ENCODE data around the gene PAH. TPM values are rescaled to one million over a fixed set of nuclear protein-coding genes. Genes with fewer than 3 reads are reported as not detected.

The PAH gene
- total and polyA plus RNA-seq, 2 of the 13 experiments (the other 11 are each of a cell fraction or from before 2014, with no cell fraction given), result 192 to 451 TPM

DNA sequence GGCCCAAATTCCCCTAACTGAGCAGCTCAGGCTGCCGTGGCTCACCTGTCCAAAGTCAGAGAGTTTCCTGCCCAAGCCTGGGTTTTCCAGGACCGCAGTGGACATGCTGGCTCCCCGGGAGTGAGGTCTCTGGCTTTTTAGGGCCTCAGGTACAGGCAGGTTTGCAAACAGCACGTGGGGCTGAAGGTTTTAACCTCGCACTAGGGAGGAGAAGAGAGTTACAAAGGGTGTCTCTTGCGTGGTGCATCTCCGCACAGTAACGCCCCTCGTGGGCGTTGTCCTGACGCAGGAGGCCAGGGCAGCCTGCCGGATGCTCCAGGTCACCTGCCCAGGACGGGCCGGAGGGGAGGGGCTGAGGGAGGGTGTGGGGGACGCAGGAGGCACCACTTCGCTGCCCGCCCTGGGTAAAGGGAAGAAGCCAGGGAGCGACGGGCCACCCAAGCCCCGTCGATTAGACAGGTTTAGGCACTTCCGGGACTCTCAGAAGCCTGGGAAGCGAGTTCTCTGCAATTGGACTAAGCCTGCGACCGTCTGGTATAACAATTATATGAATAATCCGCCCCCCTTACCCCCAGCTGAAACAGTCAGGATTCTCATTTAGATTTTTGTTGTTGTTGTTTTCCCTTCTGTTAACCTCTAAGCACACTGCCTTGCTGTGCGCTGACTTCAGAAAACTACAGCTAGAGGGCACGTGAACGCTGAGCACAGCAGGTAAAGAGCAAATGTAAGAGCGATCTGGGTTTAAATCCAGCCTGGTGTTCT is at the start of gene PAH (continued):
- TF ChIP-seq, protein P1, sequence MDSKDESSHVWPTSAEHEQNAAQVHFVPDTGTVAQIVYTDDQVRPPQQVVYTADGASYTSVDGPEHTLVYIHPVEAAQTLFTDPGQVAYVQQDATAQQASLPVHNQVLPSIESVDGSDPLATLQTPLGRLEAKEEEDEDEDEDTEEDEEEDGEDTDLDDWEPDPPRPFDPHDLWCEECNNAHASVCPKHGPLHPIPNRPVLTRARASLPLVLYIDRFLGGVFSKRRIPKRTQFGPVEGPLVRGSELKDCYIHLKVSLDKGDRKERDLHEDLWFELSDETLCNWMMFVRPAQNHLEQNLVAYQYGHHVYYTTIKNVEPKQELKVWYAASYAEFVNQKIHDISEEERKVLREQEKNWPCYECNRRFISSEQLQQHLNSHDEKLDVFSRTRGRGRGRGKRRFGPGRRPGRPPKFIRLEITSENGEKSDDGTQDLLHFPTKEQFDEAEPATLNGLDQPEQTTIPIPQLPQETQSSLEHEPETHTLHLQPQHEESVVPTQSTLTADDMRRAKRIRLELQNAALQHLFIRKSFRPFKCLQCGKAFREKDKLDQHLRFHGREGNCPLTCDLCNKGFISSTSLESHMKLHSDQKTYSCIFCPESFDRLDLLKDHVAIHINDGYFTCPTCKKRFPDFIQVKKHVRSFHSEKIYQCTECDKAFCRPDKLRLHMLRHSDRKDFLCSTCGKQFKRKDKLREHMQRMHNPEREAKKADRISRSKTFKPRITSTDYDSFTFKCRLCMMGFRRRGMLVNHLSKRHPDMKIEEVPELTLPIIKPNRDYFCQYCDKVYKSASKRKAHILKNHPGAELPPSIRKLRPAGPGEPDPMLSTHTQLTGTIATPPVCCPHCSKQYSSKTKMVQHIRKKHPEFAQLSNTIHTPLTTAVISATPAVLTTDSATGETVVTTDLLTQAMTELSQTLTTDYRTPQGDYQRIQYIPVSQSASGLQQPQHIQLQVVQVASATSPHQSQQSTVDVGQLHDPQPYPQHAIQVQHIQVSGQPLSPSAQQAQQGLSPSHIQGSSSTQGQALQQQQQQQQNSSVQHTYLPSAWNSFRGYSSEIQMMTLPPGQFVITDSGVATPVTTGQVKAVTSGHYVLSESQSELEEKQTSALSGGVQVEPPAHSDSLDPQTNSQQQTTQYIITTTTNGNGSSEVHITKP (CRISPR knock-in tag; IDR thresholded peaks at IDR 0.05; ENCODE audit: low read depth), result peak; percentile 91
- TF ChIP-seq FOXO1 (CRISPR knock-in tag; IDR thresholded peaks at IDR 0.05) (peak; percentile 51; the same call in 1 of the 2 replicates), KDM1A (CRISPR knock-in tag; IDR thresholded peaks at IDR 0.05) (peak; percentile 53; the same call in 1 of the 2 replicates), ZBTB8A (CRISPR knock-in tag; IDR thresholded peaks at IDR 0.05; ENCODE audit: borderline replicate concordance, low read depth) (no peak), PAWR (CRISPR knock-in tag; IDR thresholded peaks at IDR 0.05; ENCODE audit: borderline replicate concordance) (no peak), KDM5B (CRISPR knock-in tag; IDR thresholded peaks at IDR 0.05; ENCODE audit: borderline replicate concordance) (peak; percentile 74; the same call in 1 of the 2 replicates), ZNF136 (CRISPR knock-in tag; IDR thresholded peaks at IDR 0.05; ENCODE audit: low read depth) (no peak), ZNF30 (CRISPR knock-in tag; IDR thresholded peaks at IDR 0.05) (no peak), KDM3A (CRISPR knock-in tag; IDR thresholded peaks at IDR 0.05; ENCODE audit: low read depth) (peak; percentile 34; the same call in 1 of the 2 replicates), SIN3A (IDR thresholded peaks at IDR 0.05; ENCODE audit: borderline replicate concordance, low read depth, low read length) (0 out of 2 replicates have a peak, but pooled peaks have one; percentile 81), ZNF629 (CRISPR knock-in tag; conservative IDR thresholded peaks at IDR 0.05) (0 out of 2 replicates have a peak, but pooled peaks have one; percentile 6), PRPF4 (IDR thresholded peaks at IDR 0.05; ENCODE audit: low read depth, low read length, poor library complexity, severe bottlenecking) (no peak), ZC3H4 (CRISPR knock-in tag; IDR thresholded peaks at IDR 0.05; ENCODE audit: borderline replicate concordance) (no peak), KDM5A (IDR thresholded peaks at IDR 0.05; ENCODE audit: borderline replicate concordance, low read length) (peak; percentile 64; the same call in 1 of the 2 replicates), ZNF547 (CRISPR knock-in tag; IDR thresholded peaks at IDR 0.05) (peak; percentile 59; the same call in 1 of the 2 replicates), WIZ (CRISPR knock-in tag; IDR thresholded peaks at IDR 0.05) (0 out of 2 replicates have a peak, but pooled peaks have one; percentile 58)
- TF ChIP-seq, protein P2, sequence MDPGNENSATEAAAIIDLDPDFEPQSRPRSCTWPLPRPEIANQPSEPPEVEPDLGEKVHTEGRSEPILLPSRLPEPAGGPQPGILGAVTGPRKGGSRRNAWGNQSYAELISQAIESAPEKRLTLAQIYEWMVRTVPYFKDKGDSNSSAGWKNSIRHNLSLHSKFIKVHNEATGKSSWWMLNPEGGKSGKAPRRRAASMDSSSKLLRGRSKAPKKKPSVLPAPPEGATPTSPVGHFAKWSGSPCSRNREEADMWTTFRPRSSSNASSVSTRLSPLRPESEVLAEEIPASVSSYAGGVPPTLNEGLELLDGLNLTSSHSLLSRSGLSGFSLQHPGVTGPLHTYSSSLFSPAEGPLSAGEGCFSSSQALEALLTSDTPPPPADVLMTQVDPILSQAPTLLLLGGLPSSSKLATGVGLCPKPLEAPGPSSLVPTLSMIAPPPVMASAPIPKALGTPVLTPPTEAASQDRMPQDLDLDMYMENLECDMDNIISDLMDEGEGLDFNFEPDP (CRISPR knock-in tag; conservative IDR thresholded peaks at IDR 0.05), result 0 out of 2 replicates have a peak, but pooled peaks have one; percentile 12
- TF ChIP-seq, protein P3, sequence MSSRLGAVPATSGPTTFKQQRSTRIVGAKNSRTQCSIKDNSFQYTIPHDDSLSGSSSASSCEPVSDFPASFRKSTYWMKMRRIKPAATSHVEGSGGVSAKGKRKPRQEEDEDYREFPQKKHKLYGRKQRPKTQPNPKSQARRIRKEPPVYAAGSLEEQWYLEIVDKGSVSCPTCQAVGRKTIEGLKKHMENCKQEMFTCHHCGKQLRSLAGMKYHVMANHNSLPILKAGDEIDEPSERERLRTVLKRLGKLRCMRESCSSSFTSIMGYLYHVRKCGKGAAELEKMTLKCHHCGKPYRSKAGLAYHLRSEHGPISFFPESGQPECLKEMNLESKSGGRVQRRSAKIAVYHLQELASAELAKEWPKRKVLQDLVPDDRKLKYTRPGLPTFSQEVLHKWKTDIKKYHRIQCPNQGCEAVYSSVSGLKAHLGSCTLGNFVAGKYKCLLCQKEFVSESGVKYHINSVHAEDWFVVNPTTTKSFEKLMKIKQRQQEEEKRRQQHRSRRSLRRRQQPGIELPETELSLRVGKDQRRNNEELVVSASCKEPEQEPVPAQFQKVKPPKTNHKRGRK (CRISPR knock-in tag; IDR thresholded peaks at IDR 0.05), result 0 out of 2 replicates have a peak, but pooled peaks have one; percentile 62
- TF ChIP-seq, protein P4, sequence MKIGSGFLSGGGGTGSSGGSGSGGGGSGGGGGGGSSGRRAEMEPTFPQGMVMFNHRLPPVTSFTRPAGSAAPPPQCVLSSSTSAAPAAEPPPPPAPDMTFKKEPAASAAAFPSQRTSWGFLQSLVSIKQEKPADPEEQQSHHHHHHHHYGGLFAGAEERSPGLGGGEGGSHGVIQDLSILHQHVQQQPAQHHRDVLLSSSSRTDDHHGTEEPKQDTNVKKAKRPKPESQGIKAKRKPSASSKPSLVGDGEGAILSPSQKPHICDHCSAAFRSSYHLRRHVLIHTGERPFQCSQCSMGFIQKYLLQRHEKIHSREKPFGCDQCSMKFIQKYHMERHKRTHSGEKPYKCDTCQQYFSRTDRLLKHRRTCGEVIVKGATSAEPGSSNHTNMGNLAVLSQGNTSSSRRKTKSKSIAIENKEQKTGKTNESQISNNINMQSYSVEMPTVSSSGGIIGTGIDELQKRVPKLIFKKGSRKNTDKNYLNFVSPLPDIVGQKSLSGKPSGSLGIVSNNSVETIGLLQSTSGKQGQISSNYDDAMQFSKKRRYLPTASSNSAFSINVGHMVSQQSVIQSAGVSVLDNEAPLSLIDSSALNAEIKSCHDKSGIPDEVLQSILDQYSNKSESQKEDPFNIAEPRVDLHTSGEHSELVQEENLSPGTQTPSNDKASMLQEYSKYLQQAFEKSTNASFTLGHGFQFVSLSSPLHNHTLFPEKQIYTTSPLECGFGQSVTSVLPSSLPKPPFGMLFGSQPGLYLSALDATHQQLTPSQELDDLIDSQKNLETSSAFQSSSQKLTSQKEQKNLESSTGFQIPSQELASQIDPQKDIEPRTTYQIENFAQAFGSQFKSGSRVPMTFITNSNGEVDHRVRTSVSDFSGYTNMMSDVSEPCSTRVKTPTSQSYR (CRISPR knock-in tag; IDR thresholded peaks at IDR 0.05; ENCODE audit: borderline replicate concordance), result peak; percentile 54; the same call in 1 of the 2 replicates

All from HepG2 (cell line).